ENCODE results near the gene TTC33.

The TTC33 gene

DNA sequence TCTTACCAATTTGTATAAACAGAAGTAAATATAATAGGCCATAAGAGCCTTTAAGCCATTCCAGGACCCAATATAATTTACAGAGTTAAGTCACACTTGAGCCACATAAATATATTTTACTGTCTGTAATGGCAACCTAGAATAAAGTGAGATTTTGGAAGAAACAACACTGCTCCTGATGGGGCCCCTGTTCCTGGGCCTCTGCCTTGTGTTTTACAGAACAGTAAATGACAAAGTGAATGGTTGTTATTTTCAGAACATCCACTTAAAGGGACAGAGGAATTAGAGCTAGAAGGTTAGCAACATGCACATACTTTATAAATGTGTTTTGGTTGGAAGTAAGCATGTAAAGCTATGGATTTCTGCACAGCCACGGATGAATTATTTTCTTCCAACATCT is 72.5 kb downstream of the TTC33 start:
- Histone ChIP-seq H3K27ac (ENCODE audit: poor library complexity, severe bottlenecking) (peak overlapping the region; percentile 94), H3K27me3 (ENCODE audit: insufficient read depth, poor library complexity, severe bottlenecking) (no peaks in the 10 kb centered on the region), H3K36me3 (ENCODE audit: low read depth) (peaks cover 64% of the 10 kb centered on the region), H3K4me3 (ENCODE audit: severe bottlenecking) (peak overlapping the region; percentile 82), H3K9me3 (ENCODE audit: severe bottlenecking) (no peaks in the 10 kb centered on the region), H3K4me1 (ENCODE audit: insufficient read depth, poor library complexity, severe bottlenecking) (peaks cover 42% of the 10 kb centered on the region)
- TF ChIP-seq, protein P1, sequence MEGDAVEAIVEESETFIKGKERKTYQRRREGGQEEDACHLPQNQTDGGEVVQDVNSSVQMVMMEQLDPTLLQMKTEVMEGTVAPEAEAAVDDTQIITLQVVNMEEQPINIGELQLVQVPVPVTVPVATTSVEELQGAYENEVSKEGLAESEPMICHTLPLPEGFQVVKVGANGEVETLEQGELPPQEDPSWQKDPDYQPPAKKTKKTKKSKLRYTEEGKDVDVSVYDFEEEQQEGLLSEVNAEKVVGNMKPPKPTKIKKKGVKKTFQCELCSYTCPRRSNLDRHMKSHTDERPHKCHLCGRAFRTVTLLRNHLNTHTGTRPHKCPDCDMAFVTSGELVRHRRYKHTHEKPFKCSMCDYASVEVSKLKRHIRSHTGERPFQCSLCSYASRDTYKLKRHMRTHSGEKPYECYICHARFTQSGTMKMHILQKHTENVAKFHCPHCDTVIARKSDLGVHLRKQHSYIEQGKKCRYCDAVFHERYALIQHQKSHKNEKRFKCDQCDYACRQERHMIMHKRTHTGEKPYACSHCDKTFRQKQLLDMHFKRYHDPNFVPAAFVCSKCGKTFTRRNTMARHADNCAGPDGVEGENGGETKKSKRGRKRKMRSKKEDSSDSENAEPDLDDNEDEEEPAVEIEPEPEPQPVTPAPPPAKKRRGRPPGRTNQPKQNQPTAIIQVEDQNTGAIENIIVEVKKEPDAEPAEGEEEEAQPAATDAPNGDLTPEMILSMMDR (IDR thresholded peaks at IDR 0.05; ENCODE audit: poor library complexity, severe bottlenecking), result no peak
- no peak for DNase-seq (ENCODE audit: low spot score)
- no peak for ATAC-seq (ENCODE audit: low read depth)

DNA sequence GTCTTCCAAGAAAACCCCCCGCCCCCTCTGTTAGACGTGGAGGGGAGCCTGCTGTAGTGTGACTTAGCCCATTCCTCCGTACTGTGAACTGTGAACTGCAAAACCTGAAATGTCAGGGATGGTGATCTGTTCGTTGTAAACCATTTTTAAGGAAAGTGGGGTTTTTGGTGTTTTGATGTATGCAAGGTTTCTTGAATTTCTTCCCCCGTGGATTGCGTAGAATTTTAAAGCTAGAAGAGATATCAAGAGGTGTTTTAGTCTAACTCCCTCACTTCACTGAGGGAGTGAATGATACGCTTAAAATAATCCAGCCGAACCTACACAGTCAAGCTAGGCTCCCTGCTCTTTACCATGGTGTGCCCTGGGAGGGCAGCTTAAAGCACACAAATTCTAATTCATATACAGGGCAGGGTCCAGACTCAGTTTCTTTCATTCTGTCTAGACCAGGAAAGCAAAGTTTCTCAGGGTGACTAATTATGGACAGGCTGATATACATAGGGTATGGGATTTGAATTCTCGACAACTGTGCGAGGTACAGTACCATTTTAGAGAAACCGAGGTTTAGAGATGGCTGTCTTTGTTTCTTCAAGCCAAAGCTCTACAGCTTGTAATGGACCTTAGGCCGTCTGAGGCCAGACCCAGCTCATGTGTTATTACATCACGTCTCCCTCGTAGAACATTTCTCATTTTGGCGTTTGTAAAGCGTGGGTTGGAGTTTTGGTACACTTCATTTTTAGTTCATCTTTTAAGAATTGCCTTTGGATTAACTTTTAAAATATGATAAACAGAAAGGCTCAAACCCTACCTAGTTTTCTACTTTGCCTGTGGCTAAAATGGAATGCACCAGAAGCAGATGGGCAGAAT is 73.4 kb downstream of the TTC33 start:
- no peak for DNase-seq (ENCODE audit: low spot score)
- ATAC-seq (ENCODE audit: low read depth), result no peak
- Histone ChIP-seq H3K9me3 (ENCODE audit: severe bottlenecking) (no peaks in the 10 kb centered on the region), H3K27ac (ENCODE audit: poor library complexity, severe bottlenecking) (peak overlapping the region; percentile 94), H3K27me3 (ENCODE audit: insufficient read depth, poor library complexity, severe bottlenecking) (no peaks in the 10 kb centered on the region), H3K4me3 (ENCODE audit: severe bottlenecking) (peak overlapping the region; percentile 82), H3K4me1 (ENCODE audit: insufficient read depth, poor library complexity, severe bottlenecking) (peaks cover 42% of the 10 kb centered on the region), H3K36me3 (ENCODE audit: low read depth) (peaks cover 58% of the 10 kb centered on the region)
- TF ChIP-seq, protein P1 (IDR thresholded peaks at IDR 0.05; ENCODE audit: poor library complexity, severe bottlenecking), result no peak

DNA sequence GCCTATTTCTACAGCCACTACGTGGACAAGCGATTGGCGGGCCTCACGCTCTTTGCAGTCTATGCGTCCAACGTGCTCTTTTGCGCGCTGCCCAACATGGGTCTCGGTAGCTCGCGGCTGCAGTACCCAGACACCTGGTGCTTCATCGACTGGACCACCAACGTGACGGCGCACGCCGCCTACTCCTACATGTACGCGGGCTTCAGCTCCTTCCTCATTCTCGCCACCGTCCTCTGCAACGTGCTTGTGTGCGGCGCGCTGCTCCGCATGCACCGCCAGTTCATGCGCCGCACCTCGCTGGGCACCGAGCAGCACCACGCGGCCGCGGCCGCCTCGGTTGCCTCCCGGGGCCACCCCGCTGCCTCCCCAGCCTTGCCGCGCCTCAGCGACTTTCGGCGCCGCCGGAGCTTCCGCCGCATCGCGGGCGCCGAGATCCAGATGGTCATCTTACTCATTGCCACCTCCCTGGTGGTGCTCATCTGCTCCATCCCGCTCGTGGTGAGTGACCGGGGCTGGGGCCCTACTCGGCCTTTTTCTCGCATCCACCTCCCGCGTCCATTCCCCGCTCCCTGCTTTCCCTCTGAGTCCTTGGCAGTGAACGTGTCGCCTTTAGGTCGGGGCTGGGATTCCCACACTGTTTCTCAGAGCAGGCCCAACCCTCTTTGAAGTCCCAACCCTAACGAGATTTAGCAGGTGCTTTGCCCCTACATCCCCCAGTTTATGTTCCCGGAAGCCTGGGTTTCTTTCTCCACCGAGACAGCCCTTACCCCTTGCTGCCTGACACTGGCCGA is 74.2 kb downstream of the TTC33 start:
- peak; percentile 78 for DNase-seq (ENCODE audit: low spot score)
- H3K36me3 ChIP-seq (ENCODE audit: low read depth), result peaks cover 52% of the 10 kb centered on the region
- H3K27me3 ChIP-seq (ENCODE audit: insufficient read depth, poor library complexity, severe bottlenecking), result no peaks in the 10 kb centered on the region
- ATAC-seq (ENCODE audit: low read depth), result peak; percentile 2; the same call in 2 of the 3 replicates
- TF ChIP-seq, protein P1 (IDR thresholded peaks at IDR 0.05; ENCODE audit: poor library complexity, severe bottlenecking), result no peak
- H3K27ac ChIP-seq (ENCODE audit: poor library complexity, severe bottlenecking), result peak overlapping the region; percentile 94
- peaks cover 45% of the 10 kb centered on the region for H3K4me1 ChIP-seq (ENCODE audit: insufficient read depth, poor library complexity, severe bottlenecking)
- no peaks in the 10 kb centered on the region for H3K9me3 ChIP-seq (ENCODE audit: severe bottlenecking)
- H3K4me3 ChIP-seq (ENCODE audit: severe bottlenecking), result peak overlapping the region; percentile 82

DNA sequence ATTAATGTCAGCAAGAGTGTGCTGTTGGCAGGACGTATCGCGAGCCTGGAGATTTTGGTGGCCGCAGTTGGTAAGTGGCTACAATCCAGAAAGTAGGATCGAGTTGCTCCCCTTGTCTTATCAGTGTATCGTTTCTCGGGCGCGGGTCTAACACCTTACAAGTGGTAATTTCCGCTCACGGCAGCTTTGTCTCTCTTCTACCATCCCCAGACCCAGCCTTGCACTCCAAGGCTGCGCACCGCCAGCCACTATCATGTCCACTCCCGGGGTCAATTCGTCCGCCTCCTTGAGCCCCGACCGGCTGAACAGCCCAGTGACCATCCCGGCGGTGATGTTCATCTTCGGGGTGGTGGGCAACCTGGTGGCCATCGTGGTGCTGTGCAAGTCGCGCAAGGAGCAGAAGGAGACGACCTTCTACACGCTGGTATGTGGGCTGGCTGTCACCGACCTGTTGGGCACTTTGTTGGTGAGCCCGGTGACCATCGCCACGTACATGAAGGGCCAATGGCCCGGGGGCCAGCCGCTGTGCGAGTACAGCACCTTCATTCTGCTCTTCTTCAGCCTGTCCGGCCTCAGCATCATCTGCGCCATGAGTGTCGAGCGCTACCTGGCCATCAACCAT is 74.9 kb downstream of the TTC33 start:
- H3K27me3 ChIP-seq (ENCODE audit: insufficient read depth, poor library complexity, severe bottlenecking), result no peaks in the 10 kb centered on the region
- H3K9me3 ChIP-seq (ENCODE audit: severe bottlenecking), result no peaks in the 10 kb centered on the region
- no peak for ATAC-seq (ENCODE audit: low read depth)
- peak; percentile 75 for DNase-seq (ENCODE audit: low spot score)
- peaks cover 47% of the 10 kb centered on the region for H3K4me1 ChIP-seq (ENCODE audit: insufficient read depth, poor library complexity, severe bottlenecking)
- H3K36me3 ChIP-seq (ENCODE audit: low read depth), result peaks cover 45% of the 10 kb centered on the region
- TF ChIP-seq, protein P1 (IDR thresholded peaks at IDR 0.05; ENCODE audit: poor library complexity, severe bottlenecking), result peak; percentile 30
- peak overlapping the region; percentile 94 for H3K27ac ChIP-seq (ENCODE audit: poor library complexity, severe bottlenecking)
- peak overlapping the region; percentile 82 for H3K4me3 ChIP-seq (ENCODE audit: severe bottlenecking)

Measured in RWPE2 (cell line).